NCI-H460 (cell line): Measurements from ENCODE around the gene KCNMA1. TPM values are rescaled to one million over a fixed set of nuclear protein-coding genes. Genes with fewer than 3 reads are reported as not detected.

Experiments used
- DNase-seq: peaks from one replicate; pipeline ENCODE4 v3.0.0-alpha.2; 2016; ENCODE audit warnings: low read depth; ENCODE audit errors: extremely low read depth
- total RNA-seq: library from RNA; depleted of rRNA; stranded (reverse); fragments of >200 nt; shearing (Covaris generic); gene quantifications from 2 replicates; pipeline ENCODE4 v1.2.3, GENCODE V29; 2014

Gene KCNMA1
- total RNA-seq, 1 experiment from 2014 or later, result 0.54 TPM

GRCh38 chr10:77463499-77463898 lies 174.1 kb downstream of the KCNMA1 start:
- no peak for DNase-seq

- no peak for DNase-seq
These were observed 175.8 kb downstream of the KCNMA1 start for GRCh38 chr10:77461636-77462296.

- DNase-seq, result no peak
These were observed 177.7 kb downstream of the KCNMA1 start for GRCh38 chr10:77459905-77460304.

- DNase-seq, result no peak
These were observed 178.5 kb downstream of the KCNMA1 start for GRCh38 chr10:77458986-77459590.

GRCh38 chr10:77457721-77458120 lies 179.9 kb downstream of the KCNMA1 start:
- no peak for DNase-seq

GRCh38 chr10:77457266-77457665 lies 180.3 kb downstream of the KCNMA1 start:
- no peak for DNase-seq

- no peak for DNase-seq
These were observed 181.2 kb downstream of the KCNMA1 start for GRCh38 chr10:77456414-77456813.

GRCh38 chr10:77455561-77455960 lies 182.0 kb downstream of the KCNMA1 start:
- no peak for DNase-seq

GRCh38 chr10:77452952-77453564 lies 184.6 kb downstream of the KCNMA1 start:
- no peak for DNase-seq

GRCh38 chr10:77451886-77452285 lies 185.7 kb downstream of the KCNMA1 start:
- DNase-seq, result no peak

- DNase-seq, result no peak
These were observed 189.4 kb downstream of the KCNMA1 start for GRCh38 chr10:77448226-77448625.

- DNase-seq, result no peak
These were observed 190.9 kb downstream of the KCNMA1 start for GRCh38 chr10:77446700-77447099.

GRCh38 chr10:77445547-77445946 lies 192.1 kb downstream of the KCNMA1 start:
- DNase-seq, result no peak

GRCh38 chr10:77444041-77444440 lies 193.6 kb downstream of the KCNMA1 start:
- DNase-seq, result no peak

- no peak for DNase-seq
These were observed 194.9 kb downstream of the KCNMA1 start for GRCh38 chr10:77442699-77443189.

- no peak for DNase-seq
These were observed 196.0 kb downstream of the KCNMA1 start for GRCh38 chr10:77441353-77442166.

- no peak for DNase-seq
These were observed 201.2 kb downstream of the KCNMA1 start for GRCh38 chr10:77436257-77436975.

- no peak for DNase-seq
These were observed 204.1 kb downstream of the KCNMA1 start for GRCh38 chr10:77433546-77433945.

GRCh38 chr10:77431980-77432797 lies 205.4 kb downstream of the KCNMA1 start:
- no peak for DNase-seq

GRCh38 chr10:77431209-77431611 lies 206.4 kb downstream of the KCNMA1 start:
- no peak for DNase-seq
